NCI-H526 (cell line): ENCODE data around the gene MYOM3.

Source experiments
- DNase-seq, 2 experiments: peaks; one replicate each; lab custom pipeline; 2025; lab: John Stamatoyannopoulos, UW

MYOM3 gene

DNA sequence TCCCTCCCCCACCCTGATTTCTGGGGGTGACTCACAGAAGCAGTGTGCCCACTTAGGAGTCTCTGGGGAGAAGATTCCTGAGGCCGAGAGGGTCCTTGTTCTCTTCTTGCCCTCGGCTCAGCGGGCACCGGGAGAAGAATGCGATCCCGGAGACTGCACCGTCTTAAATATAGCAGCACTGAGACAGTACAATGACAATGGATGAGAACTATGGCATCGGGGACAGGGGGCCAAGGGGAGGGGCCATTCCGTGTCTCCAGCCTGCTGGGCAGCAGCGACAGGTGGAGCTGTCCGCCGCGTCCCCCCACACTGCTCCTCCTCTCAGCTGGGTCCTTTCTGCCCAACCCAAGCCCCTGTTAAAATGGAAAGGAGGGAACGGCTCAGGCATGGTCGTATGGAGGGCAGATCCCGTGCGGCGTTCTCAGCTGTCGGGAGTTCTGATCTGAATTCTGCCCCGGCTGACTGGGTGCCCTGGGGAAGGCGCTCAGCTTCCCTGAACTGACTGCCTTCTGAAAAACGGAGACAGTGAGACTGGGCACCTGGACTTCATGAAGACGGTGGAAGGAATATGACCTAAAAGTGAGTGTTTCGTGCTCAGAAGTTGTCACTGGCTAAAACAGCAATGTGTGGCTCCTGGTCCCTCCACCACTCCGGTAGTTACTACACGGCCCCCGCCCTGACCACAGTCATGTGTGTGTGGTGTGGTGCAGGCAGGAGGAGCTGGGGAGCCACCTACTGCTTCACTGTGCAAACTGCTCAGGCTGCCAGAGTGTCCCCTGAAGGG lies at the start of gene MYOM3:
Gene MYOM3 (minus strand): TSS at position 140 of the 784 bp plus-strand sequence. CDS start 3,499 bp downstream, outside the sequence.
- peak; percentile 69 to 82 for DNase-seq

DNA sequence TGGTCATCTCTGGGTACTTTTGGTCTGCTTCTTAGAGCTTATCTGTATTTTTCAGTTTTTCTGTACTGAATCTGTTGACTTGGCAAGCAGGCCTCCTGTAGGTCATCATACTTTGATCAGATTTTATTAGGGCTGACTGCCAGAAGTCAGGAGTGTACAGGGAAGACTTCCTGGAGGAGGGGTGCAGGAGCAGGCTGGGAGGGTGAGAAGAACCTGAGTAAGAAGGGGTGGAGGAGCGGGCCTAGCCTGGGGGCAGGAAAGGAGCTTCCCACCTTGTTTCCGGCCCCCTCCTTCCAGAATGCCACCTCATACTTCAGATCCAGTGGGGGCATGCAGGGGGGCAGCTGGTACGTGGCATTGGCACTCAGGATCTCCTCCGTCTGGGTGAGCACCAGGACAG lies 49.3 kb upstream of the MYOM3 start:
- no peak for DNase-seq

DNA sequence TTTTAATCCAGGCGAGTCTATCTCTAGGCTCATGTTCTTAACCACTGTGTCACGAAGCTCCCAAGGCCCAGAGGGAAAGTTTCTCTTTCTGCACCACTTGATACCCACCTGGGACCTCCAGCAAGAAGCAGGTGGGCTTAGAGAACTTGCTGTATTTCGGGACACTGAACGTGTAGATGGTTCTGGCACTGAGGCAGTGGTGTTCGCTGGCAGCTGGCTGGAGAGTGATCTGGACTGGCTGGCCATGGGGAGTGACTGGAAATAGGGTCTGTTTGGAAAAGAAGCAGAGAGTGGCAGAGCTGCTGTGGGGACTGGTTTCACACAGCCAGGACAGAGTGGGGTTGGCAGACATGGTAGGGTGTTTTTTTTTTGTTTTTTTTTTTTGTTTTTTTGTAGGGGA lies 47.4 kb upstream of the MYOM3 start:
- DNase-seq: no peak

GRCh38 chr1:24157918-24158481 lies 46.1 kb upstream of the MYOM3 start:
- no peak for DNase-seq

DNA sequence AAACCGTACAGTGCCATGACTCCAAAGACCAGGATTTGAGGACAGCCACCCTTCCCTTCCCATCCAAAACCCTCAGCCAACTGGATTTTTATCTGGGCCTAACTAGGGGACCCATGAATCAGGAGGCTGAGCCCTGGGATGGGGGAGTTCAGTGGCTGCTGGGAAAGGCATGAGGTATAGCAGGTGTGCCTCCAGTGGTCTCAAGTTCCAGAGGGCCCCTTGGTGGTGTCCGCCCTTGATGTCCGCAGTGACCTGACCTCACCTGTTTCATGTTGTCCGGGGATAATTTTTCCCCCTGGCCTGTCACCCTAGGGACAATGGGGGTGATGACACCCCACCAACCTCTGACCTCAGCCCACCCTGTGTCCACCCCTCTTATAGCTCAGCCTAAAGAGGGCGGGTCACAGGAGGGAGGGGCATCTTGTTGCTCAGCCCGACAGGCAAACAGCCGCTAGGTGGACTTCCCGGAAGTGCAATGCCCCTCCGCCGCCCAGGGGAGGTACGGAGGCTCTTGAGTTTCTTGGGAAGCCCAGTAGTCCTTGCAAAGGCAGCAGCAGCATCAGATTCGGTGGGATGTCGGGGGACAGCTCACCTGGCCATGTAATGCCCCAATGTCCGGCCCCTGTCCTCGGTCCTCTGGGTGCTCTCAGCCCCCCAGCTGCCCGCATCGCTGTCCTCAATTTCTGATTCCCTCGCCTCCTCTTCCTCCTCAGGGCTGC lies 44.8 kb upstream of the MYOM3 start:
- no peak for DNase-seq

GRCh38 chr1:24155011-24155782 lies 43.3 kb upstream of the MYOM3 start:
- no peak for DNase-seq

GRCh38 chr1:24154215-24154614 lies 42.3 kb upstream of the MYOM3 start:
- peak; percentile 9 to 43 for DNase-seq

- DNase-seq: no peak
Observed at GRCh38 chr1:24152631-24153494, 40.9 kb upstream of the MYOM3 start.

DNA sequence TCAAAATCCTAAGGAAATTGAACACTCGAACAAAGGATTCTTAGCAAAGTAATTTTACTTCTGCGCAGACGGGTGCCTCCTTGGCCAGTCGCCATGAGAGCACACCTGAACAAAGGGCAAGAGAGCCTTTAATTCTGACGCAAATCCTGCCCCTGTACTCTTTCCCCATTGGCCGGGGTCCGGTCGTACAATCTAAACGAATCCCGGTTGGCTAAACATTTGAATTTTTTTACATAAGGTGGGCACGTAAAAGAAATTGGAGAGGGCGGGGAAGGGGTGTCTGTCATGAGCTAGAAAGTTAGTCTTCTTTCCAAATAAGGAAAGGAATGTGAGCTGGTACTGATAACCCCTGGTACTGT lies 39.2 kb upstream of the MYOM3 start:
- peak; percentile 96 for DNase-seq

GRCh38 chr1:24150234-24151174 lies 38.6 kb upstream of the MYOM3 start:
- DNase-seq: peak; percentile 84 to 93

DNA sequence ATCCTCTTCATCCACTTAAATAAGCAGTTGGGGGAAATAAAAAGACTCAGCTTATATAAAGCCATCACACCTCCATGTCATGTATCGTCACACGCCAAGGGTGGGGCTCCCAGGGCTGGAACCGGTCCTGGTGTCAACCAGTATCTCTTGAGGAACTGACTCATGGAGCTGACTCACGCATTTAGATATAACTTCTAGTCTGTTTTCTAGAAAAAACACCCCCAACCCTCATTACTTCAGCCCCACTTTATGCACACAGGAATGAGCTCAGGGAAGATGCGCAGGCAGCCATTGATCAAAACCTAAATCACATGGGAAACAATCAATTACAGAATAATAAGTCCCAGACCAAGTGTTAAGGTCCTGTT lies 37.9 kb upstream of the MYOM3 start:
- no peak for DNase-seq

DNA sequence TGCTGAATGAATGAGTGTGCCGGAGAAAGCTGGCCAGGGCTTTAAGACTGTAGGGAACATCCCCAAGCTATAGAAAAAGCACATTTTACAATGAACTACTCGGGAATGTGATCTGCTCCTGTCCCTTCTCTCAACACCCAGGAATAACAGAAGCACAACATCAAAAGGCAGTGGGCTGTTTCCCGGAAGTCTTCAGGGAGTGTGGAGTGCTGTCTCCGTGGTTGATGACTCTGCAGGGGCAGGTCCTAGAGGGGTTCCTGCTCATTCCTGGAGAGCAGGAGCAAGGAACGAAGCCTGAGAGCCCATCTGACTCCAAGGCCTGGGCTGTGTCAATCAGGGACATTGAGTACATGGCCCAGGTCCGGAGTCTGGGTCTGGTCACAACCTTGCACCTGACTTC lies 35.9 kb upstream of the MYOM3 start:
- no peak for DNase-seq

DNA sequence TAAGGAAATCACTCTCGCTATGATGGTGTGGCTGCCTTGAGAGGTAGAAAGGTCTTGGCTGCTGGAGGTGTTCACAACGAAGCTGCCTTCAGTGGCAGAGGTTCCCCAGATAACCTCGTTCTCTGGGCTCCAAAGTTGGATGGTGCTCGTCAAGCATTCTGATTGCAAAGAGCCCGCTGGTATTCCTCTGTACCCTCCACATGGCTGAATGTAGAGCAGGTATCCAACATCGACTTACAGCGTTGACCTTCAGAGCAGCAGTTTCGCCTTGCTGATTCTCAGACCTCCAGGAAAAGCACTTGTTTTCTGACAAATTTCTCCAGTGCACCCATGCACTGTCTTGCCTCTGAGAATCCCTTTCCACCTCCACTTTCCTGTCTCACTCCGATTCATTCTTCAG lies 35.3 kb upstream of the MYOM3 start:
- DNase-seq: no peak

DNA sequence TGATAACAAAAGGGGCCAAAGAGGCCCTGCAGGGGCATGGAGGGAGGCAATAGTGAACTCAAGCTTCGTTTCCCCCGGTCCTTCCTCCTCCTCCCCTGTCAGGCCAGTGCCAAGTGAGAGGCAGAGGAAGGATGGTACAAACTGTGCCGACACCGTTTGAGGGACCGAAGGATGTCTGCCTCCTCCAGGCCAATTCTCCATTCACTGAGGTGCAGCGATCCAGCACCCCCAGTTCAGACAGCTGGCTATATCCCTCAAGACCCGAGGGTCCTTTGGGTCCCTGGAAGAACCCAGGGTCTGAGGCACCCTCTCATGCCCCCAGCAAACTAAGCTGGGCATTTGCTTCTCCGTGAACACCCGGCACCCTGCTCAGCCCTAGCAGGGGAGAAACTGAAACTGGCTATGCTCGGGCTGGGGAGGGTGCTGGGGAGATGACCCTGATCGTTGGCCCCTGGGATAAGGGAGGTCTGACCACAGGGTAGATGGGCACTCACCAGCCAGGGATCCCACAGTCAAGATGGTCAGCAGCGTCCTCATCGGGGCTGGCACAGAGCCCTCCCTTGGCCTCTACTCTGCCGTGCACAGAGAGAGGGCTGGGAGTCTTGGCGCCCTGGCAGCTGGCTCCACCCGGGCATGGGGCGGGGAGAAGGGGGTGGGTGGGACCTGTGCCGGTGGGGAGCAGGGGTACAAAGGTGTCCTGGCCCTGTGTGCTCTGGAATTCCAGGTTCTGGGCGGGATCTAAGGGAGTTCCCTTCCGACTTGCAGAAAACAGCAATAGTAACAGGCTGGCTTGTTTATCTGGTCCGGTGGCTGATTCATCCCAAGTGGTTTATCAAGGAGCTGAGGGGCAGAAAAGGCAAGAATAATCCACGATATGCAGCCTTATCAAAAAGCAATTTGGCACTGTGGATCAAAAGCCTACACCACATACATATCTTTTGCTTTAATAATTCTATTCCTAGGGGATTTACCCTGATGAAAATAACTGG lies 30.9 kb upstream of the MYOM3 start, which contains the start of gene IL22RA1:
Gene IL22RA1 (minus strand): TSS at position 595 of the 989 bp plus-strand sequence. CDS start 58 bp downstream, at position 537.
- peak; percentile 18 to 59 for DNase-seq

GRCh38 chr1:24141311-24141997 lies 29.5 kb upstream of the MYOM3 start:
- DNase-seq: no peak

DNA sequence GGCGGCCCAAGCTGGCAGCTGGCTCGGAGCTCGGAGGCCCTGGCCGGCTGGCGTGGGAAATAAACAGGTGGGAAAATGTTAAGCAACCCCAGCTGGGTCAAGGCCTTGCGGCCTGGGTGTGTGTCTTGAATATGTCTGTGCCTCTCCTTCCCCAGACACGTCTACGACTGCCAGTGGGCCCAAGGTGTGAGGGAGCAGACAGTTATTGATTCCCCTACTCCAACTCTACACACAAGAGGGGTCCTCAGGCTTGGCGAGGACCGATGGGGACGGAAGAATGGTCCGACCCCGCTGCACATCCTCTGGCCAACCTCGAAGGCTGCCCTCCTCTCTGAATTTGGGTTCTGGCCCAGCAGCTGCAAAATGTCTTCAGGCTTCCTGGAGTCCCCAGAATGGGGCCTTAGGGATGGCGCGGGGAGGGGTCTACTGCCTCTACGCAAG lies 28.8 kb upstream of the MYOM3 start:
- no peak for DNase-seq

DNA sequence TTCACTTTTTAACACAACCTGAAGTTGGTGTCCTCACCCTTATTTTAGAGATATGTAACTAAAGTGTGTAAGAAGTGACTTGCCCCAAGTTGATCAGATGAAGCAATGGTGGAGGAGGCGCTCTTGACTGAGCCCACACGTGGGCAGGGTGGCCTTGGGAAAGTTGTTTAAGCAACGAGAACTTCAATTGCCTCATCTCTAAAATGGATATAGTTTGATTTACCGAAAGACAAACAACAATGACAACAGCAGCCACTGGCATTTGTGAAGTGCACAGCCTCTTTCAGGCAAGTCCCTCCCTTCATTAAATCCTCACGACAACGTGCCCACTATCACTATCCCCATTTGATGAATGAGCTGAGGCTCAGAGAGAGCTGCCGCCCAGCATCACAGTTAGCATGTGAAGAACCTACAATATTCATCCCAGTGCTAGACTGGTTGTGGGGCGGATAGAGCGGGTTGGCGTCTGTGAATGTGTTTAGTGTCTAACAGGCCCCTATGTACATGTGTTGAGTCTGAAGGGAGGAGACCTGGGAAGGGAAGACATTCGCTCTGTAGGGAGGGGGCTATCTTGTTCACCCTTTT lies 28.0 kb upstream of the MYOM3 start:
- DNase-seq: no peak

- no peak for DNase-seq
Observed at GRCh38 chr1:24139222-24139489, 27.2 kb upstream of the MYOM3 start.
